Loucy (cell line): ENCODE data around the gene ASTN2.

Experiments used
- CTCF ChIP-seq: fragments of 200-600 bp; sonication (generic); conservative IDR thresholded peaks from 2 replicates; pipeline ENCODE4 v1.5.1; 2014; ENCODE audit warnings: mild to moderate bottlenecking, antibody characterized with exemption, low read length
- EZH2phosphoT487 ChIP-seq: fragments of 200-600 bp; IDR thresholded peaks from 2 replicates; pipeline ENCODE4 v1.6.1; 2018; ENCODE audit warnings: antibody characterized with exemption, mild to moderate bottlenecking, moderate library complexity, borderline replicate concordance

- TF ChIP-seq CTCF (no peak), EZH2phosphoT487 (no peak)
Measured at GRCh38 chr9:117081641-117082317, 333.1 kb downstream of the ASTN2 start.
